Activated T-helper 1 cell treated with anti-CD3 and anti-CD28 coated beads, Interleukin-12 subunit alpha, Interleukin-12 subunit beta, Interleukin-2, Interleukin-4 antibody, amounts not matched to agents 30 ng/mL and 10 ng/mL and 1 ng/mL, durations not matched to agents 14 hours and 24 hours and 36 hours (primary cell): Measurements from ENCODE around the gene IL18R1. TPM values are rescaled to one million over a fixed set of nuclear protein-coding genes. Genes with fewer than 3 reads are reported as not detected.

Source experiments
- DNase-seq: peaks from one replicate; pipeline ENCODE4 v3.0.0; 2021; ENCODE audit warnings: low spot score
- H3K27ac Mint-ChIP-seq: one replicate; pipeline ENCODE4 v1.8.0; 2021; ENCODE audit warnings: mild to moderate bottlenecking, mixed read lengths
- H3K27me3 Mint-ChIP-seq: one replicate; pipeline ENCODE4 v1.8.0; 2022; ENCODE audit warnings: mild to moderate bottlenecking, moderate library complexity, mixed read lengths; ENCODE audit not compliant: insufficient read depth
- H3K36me3 Mint-ChIP-seq: one replicate; pipeline ENCODE4 v1.8.0; 2021; ENCODE audit warnings: low read depth, mixed read lengths
- H3K4me1 Mint-ChIP-seq: one replicate; pipeline ENCODE4 v1.8.0; 2021; ENCODE audit warnings: low read depth, mixed read lengths
- H3K4me3 Mint-ChIP-seq: one replicate; pipeline ENCODE4 v1.8.0; 2021; ENCODE audit warnings: mild to moderate bottlenecking, moderate library complexity, mixed read lengths
- H3K9me3 Mint-ChIP-seq: one replicate; pipeline ENCODE4 v1.8.0; 2021; ENCODE audit warnings: mixed read lengths
- intact Hi-C: fragments of 100-400 bp; cut with micrococcal nuclease; formaldehyde crosslinking; loops from one replicate; pipeline ENCODE4 v1.15.1; 2024
- total RNA-seq: library from RNA; stranded (reverse); gene quantifications from 2 replicates; pipeline ENCODE4 v1.2.3, GENCODE V29; 2022

The IL18R1 gene
- total RNA-seq, 1 donor from 2014 or later, result 57.8 TPM

GRCh38 chr2:102331311-102331980 lies 24.1 kb upstream of the IL18R1 start:
- H3K36me3 Mint-ChIP-seq, result peaks cover 20% of the 10 kb centered on the region
- H3K27ac Mint-ChIP-seq, result no peak overlapping the region
- no peaks in the 10 kb centered on the region for H3K27me3 Mint-ChIP-seq
- DNase-seq, result no peak
- intact Hi-C loops, result no loop called here
- peaks cover 20% of the 10 kb centered on the region for H3K4me1 Mint-ChIP-seq
- H3K9me3 Mint-ChIP-seq, result peaks cover 21% of the 10 kb centered on the region
- H3K4me3 Mint-ChIP-seq, result no peak overlapping the region

GRCh38 chr2:102334486-102334885 lies 21.1 kb upstream of the IL18R1 start:
- DNase-seq, result no peak
- intact Hi-C loops, result no loop called here
- Mint-ChIP-seq H3K9me3 (peaks cover 21% of the 10 kb centered on the region), H3K4me1 (peaks cover 21% of the 10 kb centered on the region), H3K36me3 (peaks cover 20% of the 10 kb centered on the region), H3K4me3 (no peak overlapping the region), H3K27ac (no peak overlapping the region), H3K27me3 (no peaks in the 10 kb centered on the region)

DNA sequence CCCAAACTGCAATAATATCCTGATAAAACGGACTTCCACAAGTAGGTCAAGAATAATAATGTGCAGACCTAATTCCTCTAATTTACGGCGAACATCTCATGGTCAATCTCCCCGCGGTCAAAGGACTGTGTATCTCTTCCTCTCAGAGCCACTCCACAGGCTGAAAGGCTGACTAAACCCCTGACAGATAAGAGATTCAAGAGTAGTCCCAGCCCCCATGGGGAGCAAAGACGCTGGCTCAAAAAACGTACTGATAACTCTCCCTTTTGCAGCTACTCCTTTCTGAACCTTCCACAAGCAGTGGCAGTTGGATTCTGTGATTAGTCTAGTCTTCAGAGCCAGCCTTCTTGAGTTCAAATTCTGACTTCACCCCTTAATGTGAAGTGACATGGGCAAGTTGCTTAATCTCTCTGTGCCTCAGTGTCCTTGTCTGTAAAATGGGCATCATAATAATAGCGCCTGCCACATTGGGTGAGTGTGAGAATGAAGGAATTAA lies 19.7 kb upstream of the IL18R1 start:
- DNase-seq, result no peak
- Mint-ChIP-seq H3K9me3 (peaks cover 20% of the 10 kb centered on the region), H3K27ac (no peak overlapping the region), H3K4me3 (no peak overlapping the region), H3K27me3 (no peaks in the 10 kb centered on the region), H3K4me1 (peaks cover 21% of the 10 kb centered on the region), H3K36me3 (peaks cover 23% of the 10 kb centered on the region)
- intact Hi-C loops, result loop anchor here (2.0 to 5.0 kb wide), 2 partner anchors 23 to 34 kb away; no protein-coding TSS in a partner anchor

GRCh38 chr2:102336502-102336945 lies 19.1 kb upstream of the IL18R1 start:
- Mint-ChIP-seq H3K36me3 (peaks cover 22% of the 10 kb centered on the region), H3K4me3 (no peak overlapping the region), H3K9me3 (peaks cover 15% of the 10 kb centered on the region), H3K27ac (no peak overlapping the region), H3K27me3 (no peaks in the 10 kb centered on the region), H3K4me1 (peaks cover 21% of the 10 kb centered on the region)
- no peak for DNase-seq
- intact Hi-C loops, result loop anchor here (2.0 to 5.0 kb wide), 2 partner anchors 24 to 34 kb away; no protein-coding TSS in a partner anchor

DNA sequence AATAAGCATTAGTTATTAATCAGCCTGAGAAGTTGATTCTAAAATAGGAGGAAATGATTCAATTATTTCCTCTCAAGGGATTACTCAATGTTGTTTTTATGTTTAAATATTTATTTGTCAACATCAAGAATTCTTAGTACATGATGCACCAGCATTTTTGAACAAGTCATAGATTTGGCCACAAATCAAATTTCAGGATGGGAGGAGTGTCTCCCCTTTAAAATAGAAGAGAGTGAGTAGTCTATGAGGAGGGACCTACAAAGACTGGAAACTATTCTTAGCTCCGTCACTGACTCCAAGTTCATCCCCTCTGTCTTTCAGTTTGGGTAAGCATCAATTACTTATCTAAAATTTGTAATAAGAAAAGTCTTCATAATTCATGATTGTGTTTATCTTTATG lies 18.6 kb upstream of the IL18R1 start:
- H3K9me3 Mint-ChIP-seq, result peaks cover 13% of the 10 kb centered on the region
- no peaks in the 10 kb centered on the region for H3K27me3 Mint-ChIP-seq
- no peak overlapping the region for H3K27ac Mint-ChIP-seq
- no peak overlapping the region for H3K4me3 Mint-ChIP-seq
- H3K4me1 Mint-ChIP-seq, result peaks cover 20% of the 10 kb centered on the region
- peaks cover 22% of the 10 kb centered on the region for H3K36me3 Mint-ChIP-seq
- DNase-seq, result no peak
- intact Hi-C loops, result loop anchor here (2.0 to 5.0 kb wide), 2 partner anchors 24 to 35 kb away; no protein-coding TSS in a partner anchor

GRCh38 chr2:102337481-102338386 lies 17.9 kb upstream of the IL18R1 start:
- peak overlapping the region; percentile 67 for H3K27ac Mint-ChIP-seq
- H3K27me3 Mint-ChIP-seq, result no peaks in the 10 kb centered on the region
- DNase-seq, result no peak
- no peak overlapping the region for H3K4me3 Mint-ChIP-seq
- intact Hi-C loops, result loop anchor here (2.0 to 5.0 kb wide), 2 partner anchors 25 to 35 kb away; no protein-coding TSS in a partner anchor
- H3K9me3 Mint-ChIP-seq, result peaks cover 6% of the 10 kb centered on the region
- H3K4me1 Mint-ChIP-seq, result peaks cover 15% of the 10 kb centered on the region
- H3K36me3 Mint-ChIP-seq, result peaks cover 15% of the 10 kb centered on the region

GRCh38 chr2:102340778-102341177 lies 14.8 kb upstream of the IL18R1 start:
- intact Hi-C loops, result no loop called here
- H3K27me3 Mint-ChIP-seq, result no peaks in the 10 kb centered on the region
- H3K9me3 Mint-ChIP-seq, result no peaks in the 10 kb centered on the region

DNA sequence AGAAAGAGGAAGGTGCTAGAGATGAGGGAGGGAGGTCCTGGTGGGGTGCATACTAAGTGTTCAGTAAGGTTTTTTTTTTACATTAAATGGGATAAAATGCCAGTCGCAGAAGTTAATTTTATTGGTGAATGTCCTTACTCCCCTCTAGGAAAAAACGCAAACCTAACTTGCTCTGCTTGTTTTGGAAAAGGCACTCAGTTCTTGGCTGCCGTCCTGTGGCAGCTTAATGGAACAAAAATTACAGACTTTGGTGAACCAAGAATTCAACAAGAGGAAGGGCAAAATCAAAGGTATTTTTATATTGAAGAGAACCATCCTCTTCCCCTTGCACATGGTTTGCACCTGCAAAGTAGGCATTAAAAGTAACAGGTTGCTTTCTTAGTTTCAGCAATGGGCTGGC lies 12.7 kb upstream of the IL18R1 start:
- intact Hi-C loops, result no loop called here
- peaks cover 3% of the 10 kb centered on the region for H3K9me3 Mint-ChIP-seq

More at GRCh38 chr2:102340778-102341177, 14.8 kb upstream of the IL18R1 start:
- Mint-ChIP-seq H3K4me3 (no peak overlapping the region), H3K27ac (no peak overlapping the region), H3K4me1 (peaks cover 8% of the 10 kb centered on the region), H3K36me3 (peaks cover 4% of the 10 kb centered on the region)
- DNase-seq, result no peak

GRCh38 chr2:102344397-102344796 lies 11.2 kb upstream of the IL18R1 start:
- Mint-ChIP-seq H3K9me3 (peaks cover 3% of the 10 kb centered on the region), H3K36me3 (peaks cover 16% of the 10 kb centered on the region), H3K4me1 (peaks cover 10% of the 10 kb centered on the region), H3K4me3 (no peak overlapping the region), H3K27me3 (no peaks in the 10 kb centered on the region), H3K27ac (no peak overlapping the region)
- intact Hi-C loops, result no loop called here
- no peak for DNase-seq

More for the DNA sequence above, 12.7 kb upstream of the IL18R1 start:
- Mint-ChIP-seq H3K4me1 (peaks cover 10% of the 10 kb centered on the region), H3K4me3 (no peak overlapping the region), H3K36me3 (peaks cover 12% of the 10 kb centered on the region), H3K27me3 (no peaks in the 10 kb centered on the region), H3K27ac (no peak overlapping the region)
- no peak for DNase-seq

DNA sequence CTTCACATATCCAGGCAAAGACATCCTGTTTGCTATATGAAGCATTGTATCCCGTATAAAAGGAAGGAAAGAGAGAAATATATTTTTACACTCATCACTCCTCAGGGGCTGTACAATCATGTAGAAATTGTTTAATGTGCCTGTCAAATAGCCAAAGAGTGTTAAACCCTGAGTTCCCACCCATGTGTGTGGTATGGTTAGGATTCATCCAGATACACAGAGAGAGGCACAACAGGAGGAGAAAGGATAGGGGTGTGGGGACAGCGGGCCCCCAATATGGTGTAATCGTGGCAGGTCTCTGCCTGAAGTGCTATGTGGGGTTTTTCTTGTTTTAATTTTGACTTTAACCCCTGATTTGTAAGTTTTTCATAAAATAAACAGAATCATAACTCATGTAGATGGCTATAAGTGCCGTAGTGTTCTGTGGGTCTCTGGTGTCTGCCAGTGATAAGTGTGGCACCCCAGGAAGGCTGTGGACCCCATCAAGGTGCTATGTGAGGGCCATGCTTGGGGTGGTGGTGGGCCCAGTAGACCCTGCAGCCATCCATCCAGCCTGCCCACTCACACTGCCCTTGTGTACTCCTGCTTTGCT lies 10.2 kb upstream of the IL18R1 start:
- Mint-ChIP-seq H3K4me3 (no peak overlapping the region), H3K9me3 (peaks cover 3% of the 10 kb centered on the region), H3K4me1 (peaks cover 15% of the 10 kb centered on the region), H3K36me3 (peaks cover 22% of the 10 kb centered on the region), H3K27me3 (no peaks in the 10 kb centered on the region), H3K27ac (no peak overlapping the region)
- intact Hi-C loops, result no loop called here
- DNase-seq, result no peak

DNA sequence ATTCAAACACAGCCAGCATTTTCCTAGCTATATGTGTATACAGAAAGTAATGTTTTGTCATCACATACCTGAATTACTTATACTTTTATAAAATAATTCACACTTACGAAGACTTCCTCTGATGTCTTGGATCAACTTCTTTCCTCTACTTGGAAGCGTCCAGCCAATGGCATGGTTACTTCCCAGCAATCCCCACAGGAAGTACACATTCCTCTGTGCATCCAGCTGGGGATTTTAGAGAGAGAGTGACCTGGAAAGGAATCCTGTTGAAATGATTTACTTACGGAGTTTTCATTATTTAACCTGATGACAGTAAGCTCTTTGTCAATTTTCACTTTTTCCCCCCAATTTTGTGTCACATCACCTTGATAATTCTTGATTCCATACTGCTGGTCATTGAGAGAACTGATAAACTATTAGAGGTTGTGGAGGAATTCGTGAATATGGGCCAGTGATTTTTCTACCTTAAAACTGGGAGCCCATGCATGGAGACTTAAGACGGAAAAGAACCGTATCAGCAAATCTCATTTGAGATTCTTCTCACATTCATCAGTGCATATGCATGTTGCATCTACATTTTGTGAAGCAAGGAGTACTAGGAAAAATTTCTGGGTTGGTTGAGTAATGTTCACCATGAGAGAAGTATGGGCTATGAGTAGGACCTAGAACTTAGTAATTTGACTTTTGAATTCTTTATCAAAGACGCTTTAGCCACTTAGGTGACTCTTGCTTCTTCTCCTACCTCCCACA lies 9.0 kb upstream of the IL18R1 start:
- H3K4me1 Mint-ChIP-seq, result peaks cover 17% of the 10 kb centered on the region
- H3K9me3 Mint-ChIP-seq, result peaks cover 3% of the 10 kb centered on the region
- no peak overlapping the region for H3K27ac Mint-ChIP-seq
- no peaks in the 10 kb centered on the region for H3K27me3 Mint-ChIP-seq
- no peak for DNase-seq
- intact Hi-C loops, result no loop called here
- no peak overlapping the region for H3K4me3 Mint-ChIP-seq
- peaks cover 18% of the 10 kb centered on the region for H3K36me3 Mint-ChIP-seq

DNA sequence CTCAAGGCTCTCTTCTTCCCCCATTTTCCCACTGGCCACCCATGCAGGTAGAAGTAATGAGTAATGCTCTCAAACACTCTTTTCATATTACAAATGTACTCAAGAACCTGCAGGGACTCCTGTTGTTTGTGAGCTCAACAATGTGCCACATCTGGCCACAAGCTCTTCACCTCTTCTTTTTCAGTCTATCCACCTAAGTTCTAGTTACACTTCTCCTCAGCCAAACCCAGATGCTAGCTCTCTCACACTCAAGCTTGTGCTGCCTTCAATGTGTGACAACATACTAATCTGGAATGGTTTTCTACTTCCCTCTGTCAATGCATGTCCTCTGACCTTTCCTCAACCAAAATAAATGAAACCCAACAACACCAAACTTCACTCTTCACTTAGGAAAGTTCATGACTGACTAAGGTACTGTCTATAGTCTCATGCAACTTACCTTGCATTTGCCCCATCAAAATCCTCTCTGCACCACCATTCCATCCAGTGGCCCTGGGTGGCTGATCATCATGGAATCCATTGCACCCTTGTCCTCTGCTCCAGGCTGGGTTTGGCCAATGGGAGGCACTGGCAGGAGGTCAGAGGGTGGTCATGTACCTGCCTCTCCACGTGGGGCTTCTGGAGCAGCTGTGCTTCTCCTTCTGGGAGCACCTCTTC lies 5.3 kb upstream of the IL18R1 start:
- peaks cover 3% of the 10 kb centered on the region for H3K9me3 Mint-ChIP-seq
- peak overlapping the region; percentile 0 for H3K27ac Mint-ChIP-seq
- intact Hi-C loops, result no loop called here
- peaks cover 22% of the 10 kb centered on the region for H3K4me1 Mint-ChIP-seq
- DNase-seq, result no peak
- H3K4me3 Mint-ChIP-seq, result no peak overlapping the region
- peaks cover 18% of the 10 kb centered on the region for H3K36me3 Mint-ChIP-seq
- no peaks in the 10 kb centered on the region for H3K27me3 Mint-ChIP-seq
